Left ventricle myocardium inferior (tissue), 1 donor: Measurements from ENCODE around the gene ERVH48-1. TPM values are rescaled to one million over a fixed set of nuclear protein-coding genes. Genes with fewer than 3 reads are reported as not detected.
"Not testable (repeated sequence)": the region's sequence is repeated elsewhere in the genome, so short reads cannot be mapped to it uniquely, and the experiment has no call there.

Experiments used
- DNase-seq: peaks from one replicate; pipeline ENCODE4 v3.0.0-alpha.2; 2020
- H3K27ac ChIP-seq: fragments of 200-600 bp; replicated peaks from 2 replicates; pipeline ENCODE4 v1.8.0; 2021
- H3K27me3 ChIP-seq: fragments of 200-600 bp; 2 replicates; pipeline ENCODE4 v1.8.0; 2021; ENCODE audit warnings: low read depth
- H3K36me3 ChIP-seq: fragments of 200-600 bp; 2 replicates; pipeline ENCODE4 v1.8.0; 2021
- H3K4me1 ChIP-seq: fragments of 200-600 bp; 2 replicates; pipeline ENCODE4 v1.8.0; 2021
- H3K4me3 ChIP-seq: fragments of 200-600 bp; 2 replicates; pipeline ENCODE4 v1.8.0; 2021; ENCODE audit warnings: mild to moderate bottlenecking, moderate library complexity
- H3K9me3 ChIP-seq: fragments of 200-600 bp; replicated peaks from 2 replicates; pipeline ENCODE4 v1.8.0; 2021
- CTCF ChIP-seq: fragments of 200-600 bp; IDR thresholded peaks from 2 replicates; pipeline ENCODE4 v1.8.0; 2021; ENCODE audit warnings: antibody characterized with exemption, mild to moderate bottlenecking, borderline replicate concordance
- intact Hi-C: fragments of 100-400 bp; cut with micrococcal nuclease; formaldehyde crosslinking; loops from one replicate; pipeline ENCODE4 v1.11.0; 2022
- total RNA-seq: library from RNA; stranded (reverse); fragmentation: NEBNext Ultra II Directional; extraction: Animal tissue kit (Norgen Biotek cat#: 25700); gene quantifications from one replicate; pipeline ENCODE4 v1.2.1, GENCODE V29; 2021
- donor health status: DM: no; HTN: yes; CAD: no; lungs with severe emphysema.

ERVH48-1 gene
- total RNA-seq, 1 donor from 2014 or later, result not detected

- no peak for DNase-seq
- no peak for TF ChIP-seq CTCF
- peaks cover 2% of the 10 kb centered on the region for H3K4me1 ChIP-seq
- H3K27ac ChIP-seq, result no peak overlapping the region
- H3K9me3 ChIP-seq, result no peaks in the 10 kb centered on the region
- no peaks in the 10 kb centered on the region for H3K27me3 ChIP-seq
- intact Hi-C loops, result no loop called here
- H3K36me3 ChIP-seq, result no peaks in the 10 kb centered on the region
- no peak overlapping the region for H3K4me3 ChIP-seq
Observed at GRCh38 chr21:42887326-42887725, 38.1 kb downstream of the ERVH48-1 start.

GRCh38 chr21:42883921-42884320 lies 41.5 kb downstream of the ERVH48-1 start:
- H3K27me3 ChIP-seq, result no peaks in the 10 kb centered on the region
- peaks cover 13% of the 10 kb centered on the region for H3K4me1 ChIP-seq
- H3K27ac ChIP-seq, result no peak overlapping the region
- H3K4me3 ChIP-seq, result no peak overlapping the region
- H3K9me3 ChIP-seq, result no peaks in the 10 kb centered on the region
- H3K36me3 ChIP-seq, result no peaks in the 10 kb centered on the region
- no peak for TF ChIP-seq CTCF
- intact Hi-C loops, result no loop called here
- no peak for DNase-seq

- no peaks in the 10 kb centered on the region for H3K9me3 ChIP-seq
- peaks cover 12% of the 10 kb centered on the region for H3K36me3 ChIP-seq
- no peak overlapping the region for H3K27ac ChIP-seq
- peaks cover 23% of the 10 kb centered on the region for H3K4me1 ChIP-seq
- no peak for DNase-seq
- peak overlapping the region; percentile 84 for H3K4me3 ChIP-seq
- intact Hi-C loops, result no loop called here
- TF ChIP-seq CTCF, result no peak
- no peaks in the 10 kb centered on the region for H3K27me3 ChIP-seq
Observed at GRCh38 chr21:42880352-42880751, 45.1 kb downstream of the ERVH48-1 start.

- H3K27ac ChIP-seq, result peak within 1 kb of the TSS; percentile 89
- no peak for TF ChIP-seq CTCF
- peaks cover 23% of the 10 kb centered on the region for H3K4me1 ChIP-seq
- intact Hi-C loops, result no loop called here
- peaks cover 23% of the 10 kb centered on the region for H3K36me3 ChIP-seq
- peak within 1 kb of the TSS; percentile 84 for H3K4me3 ChIP-seq
- DNase-seq, result peak; percentile 97
- no peaks in the 10 kb centered on the region for H3K27me3 ChIP-seq
- no peaks in the 10 kb centered on the region for H3K9me3 ChIP-seq
Observed at GRCh38 chr21:42878993-42879787, 46.2 kb downstream of the ERVH48-1 start, which contains the start of gene WDR4. WDR4 (minus strand) TSS chr21:42879539; CDS start chr21:42879495, 44 bp downstream.

- TF ChIP-seq CTCF, result no peak
- no peak for DNase-seq
- intact Hi-C loops, result no loop called here
- Histone ChIP-seq H3K4me3 (peak overlapping the region; percentile 84), H3K27ac (peak overlapping the region; percentile 89), H3K36me3 (peaks cover 27% of the 10 kb centered on the region), H3K27me3 (no peaks in the 10 kb centered on the region), H3K4me1 (peaks cover 23% of the 10 kb centered on the region), H3K9me3 (no peaks in the 10 kb centered on the region)
Observed at GRCh38 chr21:42878678-42878992, 46.8 kb downstream of the ERVH48-1 start.

- H3K9me3 ChIP-seq, H3K4me3 ChIP-seq, H3K27me3 ChIP-seq, intact Hi-C loops, H3K27ac ChIP-seq, DNase-seq: not testable (repeated sequence)
- peaks cover 55% of the 10 kb centered on the region for H3K36me3 ChIP-seq
- peaks cover 23% of the 10 kb centered on the region for H3K4me1 ChIP-seq
Observed at GRCh38 chr21:42875811-42876210, 49.6 kb downstream of the ERVH48-1 start.
